H9 (cell line): ENCODE data around the gene PF4V1. TPM values are rescaled to one million over a fixed set of nuclear protein-coding genes. Genes with fewer than 3 reads are reported as not detected.

Source experiments
- DNase-seq: peaks from one replicate; pipeline ENCODE4 v3.0.0-alpha.2; 2017
- H2AFZ ChIP-seq: one replicate; pipeline ENCODE4 v1.6.1; 2013; ENCODE audit warnings: mild to moderate bottlenecking, low read length, control low read depth, moderate library complexity
- H2AK5ac ChIP-seq: 2 replicates; pipeline ENCODE4 v1.6.1; 2013; ENCODE audit warnings: low read length, control low read depth, mixed read lengths; ENCODE audit not compliant: insufficient read length
- H2BK120ac ChIP-seq: one replicate; pipeline ENCODE4 v1.6.1; 2013; ENCODE audit warnings: low read depth, mild to moderate bottlenecking, low read length, control low read depth, inconsistent platforms; ENCODE audit not compliant: poor library complexity, severe bottlenecking
- H2BK12ac ChIP-seq: 2 replicates; pipeline ENCODE4 v1.6.1; 2013; ENCODE audit warnings: low read length, control low read depth, mixed read lengths, low read depth; ENCODE audit not compliant: insufficient read length
- H2BK15ac ChIP-seq: 2 replicates; pipeline ENCODE4 v1.6.1; 2013; ENCODE audit warnings: low read depth, low read length, control low read depth
- H2BK20ac ChIP-seq: one replicate; pipeline ENCODE4 v1.6.1; 2013; ENCODE audit warnings: low read depth, mild to moderate bottlenecking, low read length, control low read depth, inconsistent platforms; ENCODE audit not compliant: poor library complexity, severe bottlenecking
- H2BK5ac ChIP-seq: 2 replicates; pipeline ENCODE4 v1.6.1; 2013; ENCODE audit warnings: low read length, control low read depth, mixed read lengths; ENCODE audit not compliant: insufficient read length
- H3K14ac ChIP-seq: 2 replicates; pipeline ENCODE4 v1.6.1; 2013; ENCODE audit warnings: low read length, control low read depth; ENCODE audit not compliant: insufficient read depth
- H3K18ac ChIP-seq: 2 replicates; pipeline ENCODE4 v1.6.1; 2013; ENCODE audit warnings: low read depth, mild to moderate bottlenecking, mixed read lengths, low read length, control low read depth; ENCODE audit not compliant: insufficient read length
- H3K23ac ChIP-seq: 2 replicates; pipeline ENCODE4 v1.6.1; 2013; ENCODE audit warnings: low read length, control low read depth, mixed read lengths, low read depth; ENCODE audit not compliant: insufficient read length
- H3K23me2 ChIP-seq: 2 replicates; pipeline ENCODE4 v1.6.1; 2013; ENCODE audit warnings: low read depth, mild to moderate bottlenecking, mixed read lengths, low read length, control low read depth; ENCODE audit not compliant: insufficient read length, poor library complexity, severe bottlenecking
- H3K27ac ChIP-seq: 2 replicates; pipeline ENCODE4 v1.5.1; 2013; ENCODE audit warnings: low read length, control low read depth, mixed read lengths, low read depth; ENCODE audit not compliant: insufficient read length
- H3K27me3 ChIP-seq: 2 replicates; pipeline ENCODE4 v1.6.1; 2013; ENCODE audit warnings: low read length, control low read depth, inconsistent platforms; ENCODE audit not compliant: insufficient read depth
- H3K4ac ChIP-seq: 2 replicates; pipeline ENCODE4 v1.6.1; 2013; ENCODE audit warnings: low read depth, mild to moderate bottlenecking, control low read depth, inconsistent platforms, low read length, moderate library complexity
- H3K4me1 ChIP-seq: 2 replicates; pipeline ENCODE4 v1.6.1; 2013; ENCODE audit warnings: low read length, control low read depth, inconsistent platforms; ENCODE audit not compliant: insufficient read depth
- H3K4me2 ChIP-seq: 2 replicates; pipeline ENCODE4 v1.6.1; 2013; ENCODE audit warnings: low read length, control low read depth, mixed read lengths; ENCODE audit not compliant: insufficient read length, insufficient read depth
- H3K56ac ChIP-seq: 2 replicates; pipeline ENCODE4 v1.6.1; 2013; ENCODE audit warnings: low read depth, mild to moderate bottlenecking, mixed read lengths, low read length, control low read depth; ENCODE audit not compliant: insufficient read length
- H3K79me1 ChIP-seq: 2 replicates; pipeline ENCODE4 v1.6.1; 2013; ENCODE audit warnings: low read depth, mild to moderate bottlenecking, moderate library complexity, low read length, control low read depth, inconsistent platforms; ENCODE audit not compliant: insufficient read depth, poor library complexity, severe bottlenecking
- H3K79me2 ChIP-seq: 2 replicates; pipeline ENCODE4 v1.6.1; 2013; ENCODE audit warnings: low read length, control low read depth, inconsistent platforms; ENCODE audit not compliant: insufficient read depth
- H3K9ac ChIP-seq: 2 replicates; pipeline ENCODE4 v1.6.1; 2013; ENCODE audit warnings: low read length, control low read depth, mixed read lengths; ENCODE audit not compliant: insufficient read length; ENCODE audit errors: extremely low read depth
- H3K9me3 ChIP-seq: one replicate; pipeline ENCODE4 v1.6.1; 2013; ENCODE audit warnings: low read depth, low read length, inconsistent platforms; ENCODE audit not compliant: control insufficient read depth
- H3T11ph ChIP-seq: one replicate; pipeline ENCODE4 v1.6.1; 2013; ENCODE audit warnings: mild to moderate bottlenecking, low read length, control low read depth, inconsistent platforms
- H4K20me1 ChIP-seq: one replicate; pipeline ENCODE4 v1.6.1; 2013; ENCODE audit not compliant: control insufficient read depth, insufficient read length, insufficient read depth
- H4K5ac ChIP-seq: 2 replicates; pipeline ENCODE4 v1.6.1; 2013; ENCODE audit warnings: low read depth, mild to moderate bottlenecking, mixed read lengths, low read length, control low read depth; ENCODE audit not compliant: insufficient read length
- H4K8ac ChIP-seq: replicated peaks from 2 replicates; pipeline ENCODE4 v1.6.1; 2013; ENCODE audit warnings: low read length, control low read depth, mixed read lengths, low read depth; ENCODE audit not compliant: insufficient read length
- H4K91ac ChIP-seq: 2 replicates; pipeline ENCODE4 v1.6.1; 2013; ENCODE audit warnings: low read depth, mild to moderate bottlenecking, moderate library complexity, mixed read lengths, low read length, control low read depth; ENCODE audit not compliant: insufficient read length
- H3K27ac Mint-ChIP-seq, 3 experiments: 2 replicates in 2 of 3; 3 replicates in 1 of 3; pipeline ENCODE4 v1.8.0; 2020 to 2021; ENCODE audit warnings: mixed read lengths in 3 of 3, mild to moderate bottlenecking in 1 of 3, moderate library complexity in 1 of 3
- H3K27me3 Mint-ChIP-seq: 2 replicates; pipeline ENCODE4 v1.8.0; 2021; ENCODE audit warnings: low read depth, mild to moderate bottlenecking, moderate library complexity, mixed read lengths
- H3K36me3 Mint-ChIP-seq, 3 experiments: 2 replicates in 2 of 3; 3 replicates in 1 of 3; pipeline ENCODE4 v1.8.0; 2020 to 2021; ENCODE audit warnings: low read depth in 3 of 3, mixed read lengths in 3 of 3; ENCODE audit not compliant: insufficient read depth in 1 of 3
- H3K4me1 Mint-ChIP-seq, 2 experiments: 2 replicates each; pipeline ENCODE4 v1.8.0; 2020; ENCODE audit warnings: mixed read lengths in 2 of 2
- H3K4me3 Mint-ChIP-seq, 2 experiments: 2 replicates in 1 of 2; 3 replicates in 1 of 2; pipeline ENCODE4 v1.8.0; 2020 to 2021; ENCODE audit warnings: mild to moderate bottlenecking in 2 of 2, mixed read lengths in 2 of 2, moderate library complexity in 1 of 2
- H3K9me3 Mint-ChIP-seq, 2 experiments: 2 replicates in 1 of 2; 3 replicates in 1 of 2; pipeline ENCODE4 v1.8.0; 2020; ENCODE audit warnings: mild to moderate bottlenecking in 2 of 2, mixed read lengths in 2 of 2, moderate library complexity in 1 of 2
- total RNA-seq: library from RNA; stranded (reverse); gene quantifications from 2 replicates; pipeline ENCODE4 v1.2.1, GENCODE V29; 2021
- TF ChIP-seq, protein P1 (sequence below): fragments of 200-600 bp; sonication (generic); conservative IDR thresholded peaks from 3 replicates; pipeline ENCODE4 v1.8.0; 2021; ENCODE audit warnings: antibody characterized with exemption, mild to moderate bottlenecking

The PF4V1 gene
- total RNA-seq, 1 experiment from 2014 or later, result not detected

DNA sequence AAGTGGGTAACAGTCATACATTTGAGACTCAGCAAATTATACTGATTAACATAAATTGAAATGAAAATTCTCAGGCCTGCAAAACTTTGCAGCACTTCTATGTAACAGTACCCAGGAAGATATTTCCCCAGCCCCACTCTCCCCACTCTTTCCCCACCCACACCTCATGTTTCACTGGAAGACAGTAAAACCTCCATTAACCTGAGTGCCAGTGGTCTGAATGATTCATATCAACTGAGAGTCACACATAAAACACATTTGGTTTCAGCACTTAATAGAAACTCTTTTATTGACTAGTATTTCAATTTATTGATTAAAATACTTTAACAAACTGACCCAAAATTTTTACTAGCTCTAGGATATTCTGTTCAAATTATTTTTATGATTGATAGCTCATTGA, 9.7 kb upstream of the PF4V1 start:
- Histone ChIP-seq H3K27ac (no peak overlapping the region), H2BK120ac (no peak overlapping the region), H3K9ac (no peak overlapping the region)

More for the DNA sequence above, 9.7 kb upstream of the PF4V1 start:
- no peak overlapping the region for H3K18ac ChIP-seq
- no peaks in the 10 kb centered on the region for H3K79me2 ChIP-seq
- H3K14ac ChIP-seq, result no peak overlapping the region
- no peak overlapping the region for H4K91ac ChIP-seq
- no peak overlapping the region for H2AK5ac ChIP-seq
- no peaks in the 10 kb centered on the region for H3K9me3 Mint-ChIP-seq
- H3K27me3 ChIP-seq, result no peaks in the 10 kb centered on the region
- H3K36me3 Mint-ChIP-seq, result no peaks in the 10 kb centered on the region
- H3K27ac Mint-ChIP-seq, result no peak overlapping the region
- H2BK15ac ChIP-seq, result no peak overlapping the region
- TF ChIP-seq, protein P1, sequence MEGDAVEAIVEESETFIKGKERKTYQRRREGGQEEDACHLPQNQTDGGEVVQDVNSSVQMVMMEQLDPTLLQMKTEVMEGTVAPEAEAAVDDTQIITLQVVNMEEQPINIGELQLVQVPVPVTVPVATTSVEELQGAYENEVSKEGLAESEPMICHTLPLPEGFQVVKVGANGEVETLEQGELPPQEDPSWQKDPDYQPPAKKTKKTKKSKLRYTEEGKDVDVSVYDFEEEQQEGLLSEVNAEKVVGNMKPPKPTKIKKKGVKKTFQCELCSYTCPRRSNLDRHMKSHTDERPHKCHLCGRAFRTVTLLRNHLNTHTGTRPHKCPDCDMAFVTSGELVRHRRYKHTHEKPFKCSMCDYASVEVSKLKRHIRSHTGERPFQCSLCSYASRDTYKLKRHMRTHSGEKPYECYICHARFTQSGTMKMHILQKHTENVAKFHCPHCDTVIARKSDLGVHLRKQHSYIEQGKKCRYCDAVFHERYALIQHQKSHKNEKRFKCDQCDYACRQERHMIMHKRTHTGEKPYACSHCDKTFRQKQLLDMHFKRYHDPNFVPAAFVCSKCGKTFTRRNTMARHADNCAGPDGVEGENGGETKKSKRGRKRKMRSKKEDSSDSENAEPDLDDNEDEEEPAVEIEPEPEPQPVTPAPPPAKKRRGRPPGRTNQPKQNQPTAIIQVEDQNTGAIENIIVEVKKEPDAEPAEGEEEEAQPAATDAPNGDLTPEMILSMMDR, result no peak
- H2BK12ac ChIP-seq, result no peak overlapping the region
- H3K27me3 Mint-ChIP-seq, result peaks cover 18% of the 10 kb centered on the region
- DNase-seq, result no peak
- no peaks in the 10 kb centered on the region for H3K23me2 ChIP-seq
- H3K4me3 Mint-ChIP-seq, result no peak overlapping the region
- H2BK20ac ChIP-seq, result no peak overlapping the region
- no peak overlapping the region for H2AFZ ChIP-seq
- H3T11ph ChIP-seq, result no peak overlapping the region
- H4K20me1 ChIP-seq, result no peaks in the 10 kb centered on the region
- no peak overlapping the region for H4K5ac ChIP-seq
- H3K4ac ChIP-seq, result no peak overlapping the region
- no peak overlapping the region for H4K8ac ChIP-seq
- H3K4me2 ChIP-seq, result no peak overlapping the region
- no peaks in the 10 kb centered on the region for H3K4me1 ChIP-seq
- H3K9me3 ChIP-seq, result no peaks in the 10 kb centered on the region
- H2BK5ac ChIP-seq, result no peak overlapping the region
- no peak overlapping the region for H3K56ac ChIP-seq
- H3K79me1 ChIP-seq, result no peaks in the 10 kb centered on the region
- no peak overlapping the region for H3K23ac ChIP-seq
- H3K4me1 Mint-ChIP-seq, result peaks cover 4 to 11% of the 10 kb centered on the region in 2 experiments
